HCT116 (cell line): Measurements from ENCODE around the gene UBAP2. TPM values are rescaled to one million over a fixed set of nuclear protein-coding genes. Genes with fewer than 3 reads are reported as not detected.

Experiments
- ATAC-seq: fragments of 200-7000 bp; cut with Tn5 transposase; 2 replicates; pipeline ENCODE4 v1.9.1; 2020; ENCODE audit warnings: mild to moderate bottlenecking, moderate library complexity
- BruUV-seq: library from RNA; stranded (reverse); fragments of 400-500 nt; replicated peaks from 2 replicates; lab custom pipeline; 2021; lab: Mats Ljungman, UMichigan
- CTCF ChIA-PET: fragments of 300-600 bp; sonication (Branson Sonifier 250); formaldehyde crosslinking; loops from one replicate; lab custom pipeline; 2021; ENCODE audit warnings: antibody characterized with exemption; lab: Charles Lee
- POLR2A ChIA-PET: fragments of 300-600, 350-600 bp; sonication (Branson Sonifier 250); formaldehyde crosslinking; loops from one replicate; lab custom pipeline; 2021; ENCODE audit warnings: antibody characterized with exemption; lab: Charles Lee
- RAD21 ChIA-PET, 2 experiments: fragments of 300-600 bp; sonication (Branson Sonifier 250); formaldehyde crosslinking; loops; one replicate each; lab custom pipeline; 2023; ENCODE audit warnings: low total read pairs in 2 of 2; ENCODE audit not compliant: uncharacterized antibody in 2 of 2, unreplicated experiment in 2 of 2, low non-redundant PET in 1 of 2; lab: Charles Lee
- DNase-seq: peaks from one replicate; pipeline ENCODE4 v3.0.0-alpha.2; 2010; ENCODE audit warnings: low read depth, low spot score
- H2AFZ ChIP-seq: fragments of 200-600 bp; shearing (Covaris generic), sonication (generic); 2 replicates; pipeline ENCODE4 v1.6.1; 2017; ENCODE audit warnings: low read depth, mixed run types, mixed read lengths, antibody characterized with exemption, low read length; ENCODE audit not compliant: poor library complexity, severe bottlenecking
- H3K27ac ChIP-seq: 2 replicates; pipeline ENCODE4 v1.5.1; 2012; ENCODE audit warnings: low read depth, low read length
- H3K27me3 ChIP-seq: fragments of 200-600 bp; sonication (generic); 2 replicates; pipeline ENCODE4 v1.6.1; 2016; ENCODE audit warnings: mixed run types, low read length, mixed read lengths; ENCODE audit not compliant: insufficient read depth
- H3K36me3 ChIP-seq, 2 experiments: fragments of 200-500 bp in 1 of 2; fragments of 200-600 bp in 1 of 2; sonication (Bioruptor generic) in 1 of 2; sonication (generic) in 1 of 2; 2 replicates each; pipeline versions ENCODE4 v1.5.1 to v1.6.1; 2014 to 2016; ENCODE audit warnings: low read length in 2 of 2, inconsistent platforms in 1 of 2, mixed read lengths in 1 of 2, mixed run types in 1 of 2; ENCODE audit not compliant: insufficient read depth in 2 of 2, control insufficient read depth in 1 of 2
- H3K4me1 ChIP-seq, 2 experiments: fragments of 200-600 bp in 1 of 2; sonication (generic) in 1 of 2; 2 replicates each; pipeline versions ENCODE4 v1.5.1 to v1.6.1; 2012 to 2017; ENCODE audit warnings: low read length in 2 of 2, inconsistent platforms in 1 of 2, mild to moderate bottlenecking in 1 of 2, mixed read lengths in 1 of 2, mixed run types in 1 of 2, moderate library complexity in 1 of 2; ENCODE audit not compliant: insufficient read depth in 2 of 2, control insufficient read depth in 1 of 2
- H3K4me2 ChIP-seq: fragments of 200-600 bp; sonication (generic); 2 replicates; pipeline ENCODE4 v1.6.1; 2017; ENCODE audit warnings: mixed run types, low read length, mixed read lengths
- H3K4me3 ChIP-seq, 2 experiments: fragments of 200-600 bp in 1 of 2; sonication (generic) in 1 of 2; replicated peaks in 1 of 2; 2 replicates each; pipeline ENCODE4 v1.5.1; 2011 to 2016; ENCODE audit warnings: low read length in 2 of 2, control low read depth in 1 of 2, low read depth in 1 of 2, mild to moderate bottlenecking in 1 of 2, mixed read lengths in 1 of 2, mixed run types in 1 of 2
- H3K79me2 ChIP-seq: fragments of 200-600 bp; sonication (generic); 2 replicates; pipeline ENCODE4 v1.6.1; 2017; ENCODE audit warnings: mild to moderate bottlenecking, mixed run types, low read length, moderate library complexity, mixed read lengths; ENCODE audit not compliant: insufficient read depth
- H3K9ac ChIP-seq: fragments of 200-600 bp; sonication (generic); 2 replicates; pipeline ENCODE4 v1.6.1; 2016; ENCODE audit warnings: low read length, mixed read lengths
- H3K9me2 ChIP-seq: fragments of 200-600 bp; sonication (generic), shearing (Covaris generic); 2 replicates; pipeline ENCODE4 v1.6.1; 2017; ENCODE audit warnings: mixed run types, mild to moderate bottlenecking, moderate library complexity; ENCODE audit not compliant: insufficient read depth
- H3K9me3 ChIP-seq, 2 experiments: fragments of 200-500 bp in 1 of 2; fragments of 200-600 bp in 1 of 2; sonication (Bioruptor generic) in 1 of 2; sonication (generic) in 1 of 2; 2 replicates each; pipeline ENCODE4 v1.6.1; 2014 to 2017; ENCODE audit warnings: low read length in 2 of 2, mixed read lengths in 2 of 2, inconsistent platforms in 1 of 2, low read depth in 1 of 2, mild to moderate bottlenecking in 1 of 2, mixed run types in 1 of 2, moderate library complexity in 1 of 2; ENCODE audit not compliant: control insufficient read depth in 1 of 2, insufficient read depth in 1 of 2
- H4K20me1 ChIP-seq: fragments of 200-600 bp; sonication (generic), shearing (Covaris generic); 2 replicates; pipeline ENCODE4 v1.6.1; 2017; ENCODE audit warnings: mixed run types, mild to moderate bottlenecking, moderate library complexity; ENCODE audit not compliant: insufficient read depth
- ELF1 ChIP-seq: IDR thresholded peaks from 2 replicates; pipeline ENCODE4 v1.6.1; 2012; ENCODE audit warnings: low read depth, borderline replicate concordance
- JUND ChIP-seq: IDR thresholded peaks from 2 replicates; pipeline ENCODE4 v1.6.1; 2012
- POLR2A ChIP-seq: IDR thresholded peaks from 2 replicates; pipeline ENCODE4 v1.7.0; 2011; ENCODE audit warnings: borderline replicate concordance; ENCODE audit not compliant: insufficient read depth, insufficient read length; ENCODE audit errors: extremely low read depth
- POLR2AphosphoS5 ChIP-seq: IDR thresholded peaks from 2 replicates; pipeline ENCODE4 v1.6.1; 2011; ENCODE audit warnings: mild to moderate bottlenecking, low read depth, low read length, moderate library complexity
- SP1 ChIP-seq: IDR thresholded peaks from 2 replicates; pipeline ENCODE4 v1.6.1; 2012; ENCODE audit warnings: low read depth
- SRF ChIP-seq: IDR thresholded peaks from 2 replicates; pipeline ENCODE4 v1.6.1; 2012; ENCODE audit warnings: low read depth
- TCF7L2 ChIP-seq: IDR thresholded peaks from 2 replicates; pipeline ENCODE4 v1.7.0; 2011; ENCODE audit warnings: borderline replicate concordance, inconsistent platforms; ENCODE audit not compliant: insufficient read depth, insufficient read length; ENCODE audit errors: extremely low read depth
- intact Hi-C: fragments of 100-400 bp; cut with micrococcal nuclease; formaldehyde crosslinking; loops from 2 replicates; pipeline ENCODE4 v1.10.0; 2022
- total RNA-seq: library from RNA; stranded (reverse); gene quantifications from one replicate; pipeline ENCODE4 v1.2.1, GENCODE V29; 2021; ENCODE audit not compliant: unreplicated experiment
- TF ChIP-seq, protein P1 (sequence below): IDR thresholded peaks from 2 replicates; pipeline ENCODE4 v1.6.1; 2012; ENCODE audit warnings: low read depth
- TF ChIP-seq, protein P2 (sequence below), 3 experiments: fragments of 200-600 bp in 1 of 3; sonication (generic) in 1 of 3; IDR thresholded peaks in 2 of 3; conservative IDR thresholded peaks in 1 of 3; 2 replicates each; pipeline ENCODE4 v1.5.1; 2012 to 2017; ENCODE audit warnings: low read depth in 2 of 3, low read length in 2 of 3, antibody characterized with exemption in 1 of 3, borderline replicate concordance in 1 of 3, control low read depth in 1 of 3, mild to moderate bottlenecking in 1 of 3, mixed read lengths in 1 of 3, mixed run types in 1 of 3, moderate library complexity in 1 of 3; ENCODE audit not compliant: insufficient read depth in 1 of 3
- TF ChIP-seq, protein P3 (sequence below): IDR thresholded peaks from 2 replicates; pipeline ENCODE4 v1.6.1; 2011; ENCODE audit warnings: mild to moderate bottlenecking, low read length, moderate library complexity; ENCODE audit not compliant: insufficient replicate concordance; ENCODE audit errors: extremely low read depth
- TF ChIP-seq, protein P4 (sequence below): IDR thresholded peaks from 2 replicates; pipeline ENCODE4 v1.6.1; 2012

Gene UBAP2
- total RNA-seq, 1 experiment from 2014 or later = 51.3 TPM

DNA sequence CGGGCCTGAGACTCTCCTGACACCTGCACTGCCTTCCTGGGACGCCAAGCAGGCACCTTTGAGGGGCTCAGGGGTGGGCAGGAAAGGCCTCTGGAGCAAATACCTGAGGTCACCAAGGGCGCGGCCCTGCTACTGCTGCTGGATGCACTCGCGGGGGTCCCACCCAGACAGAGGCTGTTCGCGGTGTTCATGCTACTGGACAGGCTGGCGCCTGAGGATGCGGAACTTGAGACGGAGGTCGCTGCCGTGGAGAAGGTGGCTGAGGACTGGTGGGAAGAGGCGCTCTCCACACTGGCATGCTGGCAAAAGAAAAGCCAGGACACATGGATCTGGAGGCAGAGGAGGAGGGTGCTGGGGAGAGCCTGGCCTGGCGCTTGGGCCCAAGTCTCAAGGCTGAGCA lies 121.0 kb downstream of the UBAP2 start (continued):
- TF ChIP-seq, protein P1, sequence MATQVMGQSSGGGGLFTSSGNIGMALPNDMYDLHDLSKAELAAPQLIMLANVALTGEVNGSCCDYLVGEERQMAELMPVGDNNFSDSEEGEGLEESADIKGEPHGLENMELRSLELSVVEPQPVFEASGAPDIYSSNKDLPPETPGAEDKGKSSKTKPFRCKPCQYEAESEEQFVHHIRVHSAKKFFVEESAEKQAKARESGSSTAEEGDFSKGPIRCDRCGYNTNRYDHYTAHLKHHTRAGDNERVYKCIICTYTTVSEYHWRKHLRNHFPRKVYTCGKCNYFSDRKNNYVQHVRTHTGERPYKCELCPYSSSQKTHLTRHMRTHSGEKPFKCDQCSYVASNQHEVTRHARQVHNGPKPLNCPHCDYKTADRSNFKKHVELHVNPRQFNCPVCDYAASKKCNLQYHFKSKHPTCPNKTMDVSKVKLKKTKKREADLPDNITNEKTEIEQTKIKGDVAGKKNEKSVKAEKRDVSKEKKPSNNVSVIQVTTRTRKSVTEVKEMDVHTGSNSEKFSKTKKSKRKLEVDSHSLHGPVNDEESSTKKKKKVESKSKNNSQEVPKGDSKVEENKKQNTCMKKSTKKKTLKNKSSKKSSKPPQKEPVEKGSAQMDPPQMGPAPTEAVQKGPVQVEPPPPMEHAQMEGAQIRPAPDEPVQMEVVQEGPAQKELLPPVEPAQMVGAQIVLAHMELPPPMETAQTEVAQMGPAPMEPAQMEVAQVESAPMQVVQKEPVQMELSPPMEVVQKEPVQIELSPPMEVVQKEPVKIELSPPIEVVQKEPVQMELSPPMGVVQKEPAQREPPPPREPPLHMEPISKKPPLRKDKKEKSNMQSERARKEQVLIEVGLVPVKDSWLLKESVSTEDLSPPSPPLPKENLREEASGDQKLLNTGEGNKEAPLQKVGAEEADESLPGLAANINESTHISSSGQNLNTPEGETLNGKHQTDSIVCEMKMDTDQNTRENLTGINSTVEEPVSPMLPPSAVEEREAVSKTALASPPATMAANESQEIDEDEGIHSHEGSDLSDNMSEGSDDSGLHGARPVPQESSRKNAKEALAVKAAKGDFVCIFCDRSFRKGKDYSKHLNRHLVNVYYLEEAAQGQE = no peak
- TF ChIP-seq, protein P2, sequence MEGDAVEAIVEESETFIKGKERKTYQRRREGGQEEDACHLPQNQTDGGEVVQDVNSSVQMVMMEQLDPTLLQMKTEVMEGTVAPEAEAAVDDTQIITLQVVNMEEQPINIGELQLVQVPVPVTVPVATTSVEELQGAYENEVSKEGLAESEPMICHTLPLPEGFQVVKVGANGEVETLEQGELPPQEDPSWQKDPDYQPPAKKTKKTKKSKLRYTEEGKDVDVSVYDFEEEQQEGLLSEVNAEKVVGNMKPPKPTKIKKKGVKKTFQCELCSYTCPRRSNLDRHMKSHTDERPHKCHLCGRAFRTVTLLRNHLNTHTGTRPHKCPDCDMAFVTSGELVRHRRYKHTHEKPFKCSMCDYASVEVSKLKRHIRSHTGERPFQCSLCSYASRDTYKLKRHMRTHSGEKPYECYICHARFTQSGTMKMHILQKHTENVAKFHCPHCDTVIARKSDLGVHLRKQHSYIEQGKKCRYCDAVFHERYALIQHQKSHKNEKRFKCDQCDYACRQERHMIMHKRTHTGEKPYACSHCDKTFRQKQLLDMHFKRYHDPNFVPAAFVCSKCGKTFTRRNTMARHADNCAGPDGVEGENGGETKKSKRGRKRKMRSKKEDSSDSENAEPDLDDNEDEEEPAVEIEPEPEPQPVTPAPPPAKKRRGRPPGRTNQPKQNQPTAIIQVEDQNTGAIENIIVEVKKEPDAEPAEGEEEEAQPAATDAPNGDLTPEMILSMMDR (IDR thresholded peaks at IDR 0.05 in 2 of 3, conservative IDR thresholded peaks at IDR 0.05 in 1 of 3; ENCODE audit: borderline replicate concordance in 1 of 3, insufficient read depth in 1 of 3, low read depth in 2 of 3, low read length in 2 of 3) = no peak
- TF ChIP-seq POLR2AphosphoS5 (no peak), SRF (no peak)
- TF ChIP-seq, all 23 proteins: peak for 0

DNA sequence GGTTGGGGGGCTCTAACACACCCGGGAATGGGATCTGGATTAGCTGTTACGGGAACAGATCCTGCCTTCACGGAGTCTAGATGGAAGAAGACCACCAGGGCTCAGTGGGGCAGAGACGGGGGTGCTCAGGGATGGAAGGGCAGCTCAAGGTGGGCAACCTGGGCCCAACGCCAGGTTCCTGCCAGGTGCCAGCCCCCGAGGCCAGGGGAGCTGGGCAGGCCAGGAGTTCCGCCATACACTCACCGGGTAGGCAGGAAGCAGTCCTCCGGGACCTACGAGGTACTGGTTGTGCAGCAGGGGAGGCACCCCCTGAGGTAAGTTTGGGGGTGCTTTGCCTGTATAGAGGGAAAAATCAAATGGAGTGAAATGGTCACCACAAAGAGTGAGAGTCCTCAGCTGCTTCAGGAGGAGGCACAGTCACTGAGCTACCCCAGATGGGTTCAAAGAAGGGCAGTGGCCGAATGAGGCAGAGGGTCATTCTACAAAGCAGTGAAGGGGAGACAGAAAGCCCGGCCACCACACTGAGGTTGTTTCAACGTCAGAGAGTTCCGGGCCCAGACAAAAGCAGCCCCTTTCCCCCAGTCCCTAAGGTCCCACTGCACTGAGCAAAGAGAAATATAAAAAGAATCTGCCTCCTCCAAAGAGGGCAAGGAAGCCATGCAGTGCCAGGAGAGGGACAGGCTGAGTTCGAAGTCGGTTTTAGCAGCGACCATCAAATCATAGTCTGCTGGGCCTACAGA lies 121.8 kb downstream of the UBAP2 start:
- no peak for ATAC-seq
- ChIA-PET POLR2A (no interaction called here), RAD21 (no interaction called here)
- TF ChIP-seq POLR2AphosphoS5 (no peak), ELF1 (no peak), POLR2A (no peak), TCF7L2 (no peak), SRF (no peak), JUND (no peak), SP1 (no peak)
- TF ChIP-seq, protein P3, sequence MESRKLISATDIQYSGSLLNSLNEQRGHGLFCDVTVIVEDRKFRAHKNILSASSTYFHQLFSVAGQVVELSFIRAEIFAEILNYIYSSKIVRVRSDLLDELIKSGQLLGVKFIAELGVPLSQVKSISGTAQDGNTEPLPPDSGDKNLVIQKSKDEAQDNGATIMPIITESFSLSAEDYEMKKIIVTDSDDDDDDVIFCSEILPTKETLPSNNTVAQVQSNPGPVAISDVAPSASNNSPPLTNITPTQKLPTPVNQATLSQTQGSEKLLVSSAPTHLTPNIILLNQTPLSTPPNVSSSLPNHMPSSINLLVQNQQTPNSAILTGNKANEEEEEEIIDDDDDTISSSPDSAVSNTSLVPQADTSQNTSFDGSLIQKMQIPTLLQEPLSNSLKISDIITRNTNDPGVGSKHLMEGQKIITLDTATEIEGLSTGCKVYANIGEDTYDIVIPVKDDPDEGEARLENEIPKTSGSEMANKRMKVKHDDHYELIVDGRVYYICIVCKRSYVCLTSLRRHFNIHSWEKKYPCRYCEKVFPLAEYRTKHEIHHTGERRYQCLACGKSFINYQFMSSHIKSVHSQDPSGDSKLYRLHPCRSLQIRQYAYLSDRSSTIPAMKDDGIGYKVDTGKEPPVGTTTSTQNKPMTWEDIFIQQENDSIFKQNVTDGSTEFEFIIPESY = no peak
- TF ChIP-seq, protein P4, sequence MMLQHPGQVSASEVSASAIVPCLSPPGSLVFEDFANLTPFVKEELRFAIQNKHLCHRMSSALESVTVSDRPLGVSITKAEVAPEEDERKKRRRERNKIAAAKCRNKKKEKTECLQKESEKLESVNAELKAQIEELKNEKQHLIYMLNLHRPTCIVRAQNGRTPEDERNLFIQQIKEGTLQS = no peak
- TF ChIP-seq, protein P2 (IDR thresholded peaks at IDR 0.05 in 2 of 3, conservative IDR thresholded peaks at IDR 0.05 in 1 of 3; ENCODE audit: borderline replicate concordance in 1 of 3, insufficient read depth in 1 of 3, low read depth in 2 of 3, low read length in 2 of 3) = no peak

More for the DNA sequence above, 121.8 kb downstream of the UBAP2 start:
- Histone ChIP-seq H3K9me3 (no peaks in the 10 kb centered on the region), H3K4me1 (no peaks in the 10 kb centered on the region), H3K36me3 (peaks cover 44 to 57% of the 10 kb centered on the region in 2 experiments), H3K4me2 (no peak overlapping the region), H3K4me3 (no peak overlapping the region), H4K20me1 (no peaks in the 10 kb centered on the region), H3K27ac (no peak overlapping the region), H3K9ac (no peak overlapping the region), H2AFZ (no peak overlapping the region), H3K9me2 (no peaks in the 10 kb centered on the region), H3K79me2 (peaks cover 21% of the 10 kb centered on the region; the same call in 1 of the 2 replicates), H3K27me3 (no peaks in the 10 kb centered on the region)
- intact Hi-C loops = loop anchor here (5.0 kb wide), 1 partner anchor 95 kb away; no protein-coding TSS in a partner anchor
- CTCF ChIA-PET = interaction anchor here (1.1 kb wide), 1 partner anchor 9 kb away, joined by 4 read pairs; no protein-coding TSS in a partner anchor
- no peak for DNase-seq
- no TSS peak for BruUV-seq
